SK-N-SH treated with all-trans-retinoic acid at 6 μM for 48 hours (cell line): ENCODE results near the gene KIF18B.

Source experiments
- ARNTL ChIP-seq: fragments of 450-650 bp; formaldehyde crosslinking; IDR thresholded peaks from 2 replicates; pipeline ENCODE4 v1.5.0; 2020; ENCODE audit warnings: low read depth, mild to moderate bottlenecking, moderate library complexity, borderline replicate concordance
- BACH2 ChIP-seq: fragments of 250-450 bp; sonication (Bioruptor Pico); IDR thresholded peaks from 2 replicates; pipeline ENCODE4 v1.9.0; 2021; ENCODE audit warnings: mild to moderate bottlenecking, borderline replicate concordance
- CSRNP3 ChIP-seq: fragments of 250-450 bp; sonication (Bioruptor Pico); IDR thresholded peaks from 2 replicates; pipeline ENCODE4 v1.5.1; 2021; ENCODE audit warnings: mild to moderate bottlenecking, moderate library complexity
- ISL1 ChIP-seq: fragments of 250-450 bp; sonication (Bioruptor Pico); IDR thresholded peaks from 2 replicates; pipeline ENCODE4 v2.1.2; 2022; ENCODE audit warnings: mild to moderate bottlenecking, moderate library complexity
- PATZ1 ChIP-seq: fragments of 250-450 bp; sonication (Bioruptor Pico); IDR thresholded peaks from 2 replicates; pipeline ENCODE4 v1.8.0; 2020; ENCODE audit warnings: mild to moderate bottlenecking, moderate library complexity, borderline replicate concordance
- POU6F1 ChIP-seq: fragments of 250-450 bp; sonication (Bioruptor Pico); IDR thresholded peaks from 2 replicates; pipeline ENCODE4 v1.8.0; 2021; ENCODE audit warnings: low read depth, mild to moderate bottlenecking, moderate library complexity, borderline replicate concordance
- SNAI2 ChIP-seq: fragments of 250-450 bp; sonication (Bioruptor Pico); IDR thresholded peaks from 2 replicates; pipeline ENCODE4 v1.5.0; 2020; ENCODE audit warnings: mild to moderate bottlenecking, moderate library complexity
- TOX ChIP-seq: fragments of 250-450 bp; sonication (Bioruptor Pico); IDR thresholded peaks from 2 replicates; pipeline ENCODE4 v1.8.0; 2021; ENCODE audit warnings: mild to moderate bottlenecking, moderate library complexity, borderline replicate concordance
- ZC3H10 ChIP-seq: fragments of 250-450 bp; sonication (Bioruptor Pico); IDR thresholded peaks from 2 replicates; pipeline ENCODE4 v1.5.1; 2021; ENCODE audit warnings: mild to moderate bottlenecking, moderate library complexity
- ZFP30 ChIP-seq: fragments of 450-650 bp; formaldehyde crosslinking; IDR thresholded peaks from 2 replicates; pipeline ENCODE4 v1.5.0; 2022; ENCODE audit warnings: mild to moderate bottlenecking, moderate library complexity
- ZNF565 ChIP-seq: fragments of 450-650 bp; formaldehyde crosslinking; conservative IDR thresholded peaks from 2 replicates; pipeline ENCODE4 v1.5.0; 2020; ENCODE audit warnings: low read depth, mild to moderate bottlenecking, moderate library complexity
- ZNF70 ChIP-seq: fragments of 450-650 bp; formaldehyde crosslinking; IDR thresholded peaks from 2 replicates; pipeline ENCODE4 v1.5.0; 2020; ENCODE audit warnings: mild to moderate bottlenecking, moderate library complexity

- TF ChIP-seq ZC3H10 (CRISPR knock-in tag) (no peak), PATZ1 (CRISPR knock-in tag) (no peak), POU6F1 (CRISPR knock-in tag) (no peak), SNAI2 (CRISPR knock-in tag) (no peak), ZFP30 (CRISPR knock-in tag) (no peak), ZNF565 (CRISPR knock-in tag) (no peak), ZNF70 (CRISPR knock-in tag) (no peak), ISL1 (no peak), ARNTL (CRISPR knock-in tag) (no peak), TOX (CRISPR knock-in tag) (no peak), CSRNP3 (CRISPR knock-in tag) (no peak), BACH2 (CRISPR knock-in tag) (no peak)
Measured at GRCh38 chr17:44990994-44991393, 43.4 kb upstream of the KIF18B start.
